Measurements from ENCODE around the gene UBC.

UBC gene

DNA sequence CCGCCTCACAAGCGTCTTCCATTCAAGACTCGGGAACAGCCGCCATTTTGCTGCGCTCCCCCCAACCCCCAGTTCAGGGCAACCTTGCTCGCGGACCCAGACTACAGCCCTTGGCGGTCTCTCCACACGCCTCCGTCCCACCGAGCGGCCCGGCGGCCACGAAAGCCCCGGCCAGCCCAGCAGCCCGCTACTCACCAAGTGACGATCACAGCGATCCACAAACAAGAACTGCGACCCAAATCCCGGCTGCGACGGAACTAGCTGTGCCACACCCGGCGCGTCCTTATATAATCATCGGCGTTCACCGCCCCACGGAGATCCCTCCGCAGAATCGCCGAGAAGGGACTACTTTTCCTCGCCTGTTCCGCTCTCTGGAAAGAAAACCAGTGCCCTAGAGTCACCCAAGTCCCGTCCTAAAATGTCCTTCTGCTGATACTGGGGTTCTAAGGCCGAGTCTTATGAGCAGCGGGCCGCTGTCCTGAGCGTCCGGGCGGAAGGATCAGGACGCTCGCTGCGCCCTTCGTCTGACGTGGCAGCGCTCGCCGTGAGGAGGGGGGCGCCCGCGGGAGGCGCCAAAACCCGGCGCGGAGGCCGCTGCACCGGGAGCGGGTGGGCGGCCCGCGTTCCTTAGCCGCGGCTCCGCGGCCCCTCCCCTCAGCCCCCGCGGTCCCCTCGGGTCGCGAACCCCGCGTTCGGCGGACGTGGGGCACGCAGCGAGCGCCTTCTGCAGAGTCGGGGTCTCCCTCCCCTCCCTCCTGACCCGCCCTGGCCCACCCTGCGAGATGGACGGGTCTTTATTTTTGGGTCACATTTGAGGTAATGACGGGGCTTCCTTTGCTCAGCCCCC is at the start of gene UBC:
Gene UBC, minus strand, starts transcription at position 259 of the 847 bp plus-strand sequence. CDS start 879 bp downstream, outside the sequence.
- peak; percentile 83 to 87 for DNase-seq (ENCODE audit: low read depth in 2 of 2)

GRCh38 chr12:124963211-124963610 is 48.8 kb upstream of the UBC start:
- DNase-seq (ENCODE audit: low read depth in 2 of 2): no peak

GRCh38 chr12:124961055-124961454 is 46.6 kb upstream of the UBC start:
- DNase-seq (ENCODE audit: low read depth in 2 of 2): no peak

DNA sequence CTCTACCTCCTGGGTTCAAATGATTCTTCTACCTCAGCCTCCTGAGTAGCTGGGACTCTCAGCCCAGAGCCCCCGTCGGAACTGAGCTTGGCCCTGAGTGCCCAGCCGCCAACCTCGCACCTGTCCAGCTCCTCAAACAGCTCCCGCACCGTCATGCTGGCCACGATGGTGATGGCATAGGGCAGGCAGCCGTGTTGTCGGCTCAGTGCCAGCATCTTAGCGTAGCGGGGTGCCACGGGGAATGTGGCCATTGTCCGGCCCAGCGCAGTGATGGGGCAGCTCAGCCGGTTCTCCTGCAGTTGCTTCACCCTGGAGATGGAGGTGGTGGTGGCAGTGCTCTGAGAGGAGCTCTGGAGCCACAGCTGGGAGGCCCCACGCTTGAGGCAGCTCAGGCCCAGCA is 42.1 kb upstream of the UBC start:
- no peak for DNase-seq (ENCODE audit: low read depth in 2 of 2)

GRCh38 chr12:124954771-124955170 is 40.3 kb upstream of the UBC start:
- DNase-seq (ENCODE audit: low read depth in 2 of 2): no peak

- no peak for DNase-seq (ENCODE audit: low read depth in 2 of 2)
These were observed 39.4 kb upstream of the UBC start for GRCh38 chr12:124953689-124954405.

- no peak for DNase-seq (ENCODE audit: low read depth in 2 of 2)
These were observed 38.4 kb upstream of the UBC start for GRCh38 chr12:124952801-124953200.

DNA sequence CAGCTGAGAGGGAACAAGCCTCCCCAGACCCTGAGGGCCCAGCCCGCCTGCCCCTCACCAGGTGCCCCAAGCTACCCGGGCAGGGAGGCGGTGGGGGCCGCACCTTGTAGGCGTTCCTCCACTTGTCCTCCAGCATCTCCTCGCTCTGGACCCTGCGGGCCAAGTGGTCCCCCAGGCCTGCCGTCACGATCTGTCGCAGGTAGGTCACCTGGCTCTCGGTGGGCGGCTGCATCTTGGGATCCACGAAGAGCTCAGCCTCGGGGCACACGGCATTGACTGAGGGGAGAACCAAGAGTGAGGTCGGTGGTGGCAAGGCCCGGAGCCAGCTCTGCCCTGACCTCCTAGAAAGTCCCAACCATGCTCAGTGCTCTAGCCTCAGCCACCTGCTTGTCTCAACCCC is 37.8 kb upstream of the UBC start:
- no peak for DNase-seq (ENCODE audit: low read depth in 2 of 2)

- no peak for DNase-seq (ENCODE audit: low read depth in 2 of 2)
These were observed 35.6 kb upstream of the UBC start for GRCh38 chr12:124949779-124950728.

DNA sequence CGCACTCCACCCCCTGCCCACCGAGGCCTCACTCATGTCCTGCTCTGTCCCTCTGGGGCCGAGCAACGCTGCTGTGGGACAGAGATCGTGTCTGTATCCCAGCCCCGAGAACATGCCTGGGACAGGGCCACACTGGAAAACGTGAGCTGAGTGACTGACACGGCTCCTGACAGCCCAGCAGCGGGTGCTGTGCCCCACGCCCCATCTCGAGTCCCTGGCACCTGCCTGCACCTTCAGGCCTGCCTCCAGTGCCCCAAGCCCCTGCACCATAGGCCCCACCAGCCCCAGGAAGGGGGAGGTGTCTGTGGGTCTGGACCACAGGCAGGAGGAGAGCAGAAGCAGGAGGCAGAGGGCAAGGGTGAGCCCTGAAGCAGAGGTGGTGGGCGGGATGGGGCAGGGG is 34.6 kb upstream of the UBC start:
- DNase-seq (ENCODE audit: low read depth in 2 of 2): no peak

GRCh38 chr12:124947561-124948398 is 33.3 kb upstream of the UBC start:
- DNase-seq (ENCODE audit: low read depth in 2 of 2): no peak

- DNase-seq (ENCODE audit: low read depth in 2 of 2): no peak
These were observed 32.6 kb upstream of the UBC start for GRCh38 chr12:124947013-124947412.

DNA sequence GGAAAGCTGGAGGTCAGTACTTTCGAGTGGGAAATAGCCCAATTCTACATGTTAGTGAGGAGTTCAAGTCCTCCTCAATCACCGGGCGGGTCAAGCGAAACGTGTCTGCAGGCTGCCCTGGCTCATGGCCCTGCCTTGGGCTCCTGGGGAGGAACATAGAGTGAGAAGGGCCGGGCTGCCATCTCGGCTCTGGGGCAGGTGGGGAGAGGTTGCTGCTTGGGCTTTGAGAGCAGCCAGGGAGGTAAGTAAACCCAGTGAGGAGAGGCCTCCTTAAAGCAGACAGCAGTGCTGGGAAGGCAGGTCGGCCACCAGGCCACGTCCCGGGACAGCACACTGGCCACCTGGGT is 32.0 kb upstream of the UBC start:
- DNase-seq (ENCODE audit: low read depth in 2 of 2): no peak

- DNase-seq (ENCODE audit: low read depth in 2 of 2): no peak
These were observed 26.7 kb upstream of the UBC start for GRCh38 chr12:124941170-124941527.

- peak; percentile 71 to 76 for DNase-seq (ENCODE audit: low read depth in 2 of 2)
These were observed 26.1 kb upstream of the UBC start for GRCh38 chr12:124940393-124941169.

DNA sequence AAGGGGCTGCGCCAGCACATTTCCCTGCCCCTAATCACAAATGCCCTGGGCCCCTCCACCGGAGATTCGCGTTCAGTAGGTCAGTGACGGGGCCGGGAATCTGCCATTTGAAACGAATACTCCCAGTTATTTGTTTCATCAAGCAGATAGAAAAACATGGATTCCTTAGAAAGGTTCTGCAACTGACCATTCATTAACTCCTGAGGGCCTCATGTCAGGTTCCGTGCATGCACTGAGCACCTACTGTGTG is 25.6 kb upstream of the UBC start:
- peak in 1 of 2 donors; percentile 61 for DNase-seq (ENCODE audit: low read depth in 2 of 2)

DNA sequence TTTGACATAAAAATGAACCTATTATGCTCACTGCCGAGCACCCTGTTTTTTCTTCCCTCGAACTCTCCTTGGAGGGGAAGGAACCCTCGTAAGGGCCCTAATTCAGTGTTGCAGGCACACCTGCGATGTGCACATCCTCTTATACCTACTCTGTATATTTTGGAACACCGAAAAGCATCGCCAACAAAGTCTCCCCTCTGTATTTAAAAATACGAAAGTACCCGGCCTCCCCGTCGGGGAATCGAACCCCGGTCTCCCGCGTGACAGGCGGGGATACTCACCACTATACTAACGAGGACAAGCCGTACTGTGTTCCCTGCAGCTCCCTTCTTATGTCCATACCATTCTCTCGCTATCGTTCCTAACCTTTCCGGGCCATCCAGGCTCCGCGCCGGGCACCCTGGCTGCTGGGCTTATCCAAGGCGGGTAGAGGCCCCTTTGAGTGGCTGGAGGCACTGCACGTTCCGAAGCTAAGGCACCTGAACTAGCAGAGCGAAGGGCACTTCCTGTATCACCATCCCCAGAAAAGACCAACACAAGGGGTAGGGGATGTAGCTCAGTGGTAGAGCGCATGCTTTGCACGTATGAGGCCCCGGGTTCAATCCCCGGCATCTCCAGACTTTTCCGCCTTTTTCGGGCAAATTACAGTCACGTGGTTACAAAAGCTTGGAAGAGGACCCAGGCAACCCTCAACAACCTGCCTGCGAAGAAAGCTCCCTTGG is 25.1 kb upstream of the UBC start:
- peak; percentile 89 to 90 for DNase-seq (ENCODE audit: low read depth in 2 of 2)

GRCh38 chr12:124939079-124939420 is 24.6 kb upstream of the UBC start:
- peak in 1 of 2 donors; percentile 27 for DNase-seq (ENCODE audit: low read depth in 2 of 2)

DNA sequence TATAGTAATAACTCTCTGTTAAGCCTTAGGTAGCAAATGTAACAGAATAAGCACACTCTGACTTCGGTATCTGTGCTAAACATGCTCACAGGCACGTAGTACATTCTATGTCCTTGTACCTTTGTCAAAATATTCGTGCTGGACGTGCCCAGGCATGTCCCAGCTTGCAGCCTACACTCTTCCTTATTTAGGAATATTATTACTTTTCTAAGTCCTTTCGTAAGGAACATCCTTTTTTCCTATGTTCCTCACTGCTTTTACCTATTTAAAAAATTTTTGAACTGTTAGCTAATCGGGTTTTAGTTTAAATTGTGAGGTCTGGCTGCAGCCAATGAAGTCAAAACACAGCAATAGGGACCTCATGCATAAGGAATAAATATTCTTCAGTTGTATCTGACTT is 24.1 kb upstream of the UBC start:
- DNase-seq (ENCODE audit: low read depth in 2 of 2): no peak

- DNase-seq (ENCODE audit: low read depth in 2 of 2): no peak
These were observed 23.7 kb upstream of the UBC start for GRCh38 chr12:124938108-124938507.
